Esophagus squamous epithelium (tissue), 5 donors: ENCODE data around the gene STEAP4. TPM values are rescaled to one million over a fixed set of nuclear protein-coding genes. Genes with fewer than 3 reads are reported as not detected.

ENCODE experiments used
- DNase-seq: peaks from one replicate; lab custom pipeline; 2025; lab: John Stamatoyannopoulos, UW
- H3K27ac ChIP-seq, 4 donors: fragments of 200-600 bp; sonication (generic); one replicate each; pipeline ENCODE4 v1.5.1; 2016 to 2019; ENCODE audit warnings: mild to moderate bottlenecking in 1 of 4
- H3K27me3 ChIP-seq, 4 donors: fragments of 200-600 bp; sonication (generic); 1 replicate in 3 of 4; 2 replicates in 1 of 4; pipeline versions ENCODE4 v1.5.1 to v1.6.0; 2017 to 2021; ENCODE audit warnings: antibody characterized with exemption in 1 of 4
- H3K36me3 ChIP-seq, 3 donors: fragments of 200-600 bp; sonication (generic); one replicate each; pipeline ENCODE4 v1.5.1; 2016 to 2019
- H3K4me1 ChIP-seq, 3 donors: fragments of 200-600 bp; sonication (generic); one replicate each; pipeline ENCODE4 v1.5.1; 2017 to 2019
- H3K4me3 ChIP-seq, 4 donors: fragments of 200-600 bp; sonication (generic); 1 replicate in 3 of 4; 2 replicates in 1 of 4; pipeline ENCODE4 v1.5.1; 2016 to 2019; ENCODE audit warnings: mild to moderate bottlenecking in 2 of 4, moderate library complexity in 1 of 4
- H3K9me3 ChIP-seq, 3 donors: fragments of 200-600 bp; sonication (generic); one replicate each; pipeline ENCODE4 v1.5.1; 2016 to 2019
- CTCF ChIP-seq, 6 experiments: fragments of 450-650 bp in 4 of 6; fragments of 200-600 bp in 2 of 6; sonication (generic) in 2 of 6; IDR thresholded peaks; one replicate each; pipeline ENCODE4 v1.5.1; 2016 to 2019; ENCODE audit warnings: antibody characterized with exemption in 6 of 6, mild to moderate bottlenecking in 4 of 6, moderate library complexity in 4 of 6
- POLR2A ChIP-seq, 4 donors: fragments of 450-650 bp; IDR thresholded peaks; one replicate each; pipeline ENCODE4 v1.6.1; 2017; ENCODE audit warnings: antibody characterized with exemption in 4 of 4, mild to moderate bottlenecking in 4 of 4, moderate library complexity in 3 of 4
- WGBS, 2 donors: methylation state at CpG; one replicate each; pipeline ENCODE4 v1.1.5; 2018; 5-methylcytosine and 5-hydroxymethylcytosine counted together
- intact Hi-C: fragments of 100-400 bp; cut with DNase I; formaldehyde crosslinking; loops from one replicate; pipeline ENCODE4 v1.15.0; 2022
- total RNA-seq, 4 donors: library from RNA; depleted of rRNA; stranded (reverse); fragments of >200 nt; gene quantifications; one replicate each; pipeline ENCODE4 v1.1.0, GENCODE V29; 2016
- donor health status: DM: yes; HTN: yes; CAD: no.

STEAP4 gene
- total RNA-seq: 10 to 100 TPM in 3 of 4 donors, 1 to 10 TPM in 1; 6.3 to 50.5 (median 24.2) TPM

- peak within 1 kb of the TSS; percentile 27 to 63 (median 42) for H3K4me3 ChIP-seq
- intact Hi-C loops: no loop called here
- peak within 1 kb of the TSS; percentile 55 to 72 (median 64) for H3K27ac ChIP-seq
- DNase-seq: peak; percentile 10
- H3K36me3 ChIP-seq: no peaks in the 10 kb centered on the region
- no peaks in the 10 kb centered on the region for H3K9me3 ChIP-seq
- TF ChIP-seq POLR2A (IDR thresholded peaks at IDR 0.05): peak in 2 of 4 donors; percentile 40 to 49
- no peak for TF ChIP-seq CTCF (IDR thresholded peaks at IDR 0.05)
- peaks cover 0 to 22% (median 10%) of the 10 kb centered on the region in 3 donors for H3K4me1 ChIP-seq
- 2 to 12% methylated on average over 7 to 22 of the region's 30 CpGs for WGBS, 2 donors
- peaks cover 0 to 6% (median 0%) of the 10 kb centered on the region in 4 donors for H3K27me3 ChIP-seq
Observed at GRCh38 chr7:88306590-88307048, at the start of gene STEAP4. Gene STEAP4, minus strand, starts transcription at chr7:88306894. Its CDS starts 22,625 bp downstream, at chr7:88284269.

DNA sequence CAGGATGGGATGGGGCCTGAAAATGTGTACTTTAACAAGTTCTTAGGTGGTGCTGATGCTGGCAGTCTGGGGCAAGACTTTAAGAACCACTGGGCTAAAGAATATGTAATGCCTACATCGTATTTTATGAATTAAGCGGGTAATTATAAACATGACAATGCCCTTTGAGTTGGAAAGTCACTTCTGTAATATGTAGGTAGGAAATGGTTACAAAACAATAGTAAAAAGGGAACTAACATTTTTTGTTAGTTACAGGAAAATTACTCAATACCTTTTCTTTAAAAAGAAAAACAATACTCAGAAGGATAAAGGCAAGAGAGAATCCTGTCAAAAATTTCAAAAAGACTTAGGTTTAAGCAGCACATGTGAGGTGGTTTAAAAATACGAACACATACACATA, 48.3 kb upstream of the STEAP4 start:
- H3K9me3 ChIP-seq: no peaks in the 10 kb centered on the region
- H3K36me3 ChIP-seq: no peaks in the 10 kb centered on the region
- no peak overlapping the region for H3K4me3 ChIP-seq
- TF ChIP-seq POLR2A (IDR thresholded peaks at IDR 0.05): no peak
- WGBS, 2 donors: 53 to 66% methylated on average over 3 of the region's 3 CpGs
- intact Hi-C loops: loop anchor here (10.0 kb wide), 1 partner anchor 110 kb away; no protein-coding TSS in a partner anchor
- no peak for DNase-seq
- H3K4me1 ChIP-seq: no peaks in the 10 kb centered on the region
- no peaks in the 10 kb centered on the region for H3K27me3 ChIP-seq
- no peak overlapping the region for H3K27ac ChIP-seq

DNA sequence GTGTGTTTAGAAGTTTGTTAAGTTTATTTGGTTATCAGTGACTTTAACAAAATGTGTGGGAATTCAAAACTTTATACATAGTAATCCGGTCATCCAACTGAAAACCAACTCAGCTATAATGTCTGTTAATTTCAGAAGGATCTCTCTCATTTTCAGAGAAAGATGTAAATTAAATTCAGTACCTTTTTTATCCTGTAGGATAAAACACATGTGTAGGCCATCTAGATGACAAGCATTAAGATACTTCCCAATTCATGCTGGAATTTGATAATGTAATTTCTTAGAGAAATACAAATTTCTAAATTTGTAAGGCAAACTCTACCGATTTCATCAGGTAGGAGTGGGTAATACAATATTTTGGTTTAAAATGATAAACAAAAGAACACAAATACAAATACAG, 43.4 kb upstream of the STEAP4 start:
- no peak overlapping the region for H3K27ac ChIP-seq
- H3K4me1 ChIP-seq: no peaks in the 10 kb centered on the region
- intact Hi-C loops: loop anchor here (10.0 kb wide), 1 partner anchor 105 kb away; no protein-coding TSS in a partner anchor
- DNase-seq: no peak
- no peaks in the 10 kb centered on the region for H3K9me3 ChIP-seq
- no peak overlapping the region for H3K4me3 ChIP-seq
- TF ChIP-seq POLR2A (IDR thresholded peaks at IDR 0.05) (no peak), CTCF (IDR thresholded peaks at IDR 0.05) (peak in 1 of 6 experiments; percentile 9)
- H3K27me3 ChIP-seq: no peaks in the 10 kb centered on the region
- H3K36me3 ChIP-seq: no peaks in the 10 kb centered on the region
- WGBS, 2 donors: 83 to 100% methylated on average over 2 of the region's 2 CpGs

DNA sequence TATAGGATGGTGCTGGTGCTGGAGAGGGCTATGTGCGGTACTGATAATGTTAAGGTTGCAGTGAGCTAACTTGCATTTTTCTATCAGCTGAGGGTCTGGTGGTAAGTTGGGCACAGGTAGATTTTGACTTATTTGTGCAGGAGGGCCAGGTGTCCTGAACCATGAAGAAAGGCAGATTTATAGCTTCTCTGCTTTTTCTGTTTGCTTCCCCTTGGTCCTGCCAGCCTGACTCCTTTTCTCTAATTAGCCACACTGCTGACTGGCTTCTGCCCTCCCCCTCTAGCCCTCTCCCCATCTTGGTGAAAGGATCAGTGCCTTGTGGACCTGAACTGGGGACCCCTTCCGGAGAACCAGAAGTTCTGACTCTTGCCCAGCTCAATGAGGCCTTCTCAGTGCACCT, 40.8 kb upstream of the STEAP4 start:
- H3K4me1 ChIP-seq: no peaks in the 10 kb centered on the region
- H3K36me3 ChIP-seq: no peaks in the 10 kb centered on the region
- 89 to 96% methylated on average over 2 of the region's 2 CpGs for WGBS, 2 donors
- TF ChIP-seq CTCF (IDR thresholded peaks at IDR 0.05): no peak
- TF ChIP-seq POLR2A (IDR thresholded peaks at IDR 0.05): no peak
- no peak for DNase-seq
- H3K9me3 ChIP-seq: no peaks in the 10 kb centered on the region
- intact Hi-C loops: no loop called here
- no peak overlapping the region for H3K4me3 ChIP-seq
- H3K27ac ChIP-seq: no peak overlapping the region
- no peaks in the 10 kb centered on the region for H3K27me3 ChIP-seq

DNA sequence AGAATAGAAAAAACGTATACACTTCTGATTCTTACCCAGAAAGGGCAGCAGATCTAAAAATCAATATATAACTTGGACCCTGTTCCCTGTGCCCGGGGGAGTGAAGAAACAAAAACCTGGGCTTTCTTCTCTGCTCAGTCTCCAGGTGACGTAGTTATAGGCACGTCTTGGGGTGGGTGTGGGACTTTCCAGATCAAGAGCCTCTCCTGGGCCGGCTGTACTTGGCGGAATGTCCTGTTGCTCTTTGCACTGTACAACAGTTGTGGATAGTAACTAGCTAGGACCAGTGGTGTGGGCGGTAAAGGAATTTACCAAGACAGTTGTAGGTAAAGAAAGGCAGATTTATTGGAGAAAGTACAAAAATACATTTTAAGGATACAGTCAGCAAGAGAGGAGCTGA, 40.4 kb upstream of the STEAP4 start:
- Histone ChIP-seq H3K27ac (no peak overlapping the region), H3K36me3 (no peaks in the 10 kb centered on the region), H3K9me3 (no peaks in the 10 kb centered on the region), H3K4me1 (no peaks in the 10 kb centered on the region), H3K27me3 (no peaks in the 10 kb centered on the region), H3K4me3 (no peak overlapping the region)
- TF ChIP-seq POLR2A (IDR thresholded peaks at IDR 0.05) (no peak), CTCF (IDR thresholded peaks at IDR 0.05) (no peak)
- intact Hi-C loops: no loop called here
- DNase-seq: no peak
- WGBS, 2 donors: 58 to 63% methylated on average over 7 of the region's 7 CpGs
